Measurements from ENCODE around the gene CNTFR. TPM values are rescaled to one million over a fixed set of nuclear protein-coding genes. Genes with fewer than 3 reads are reported as not detected.

Gene CNTFR
- total and polyA plus RNA-seq, 2 of the 8 experiments (the other 6 are each of a cell fraction or from before 2014, with no cell fraction given): 1.2 to 4.2 TPM

GRCh38 chr9:34599546-34599945, 10.0 kb upstream of the CNTFR start (continued):
- no peak for TF ChIP-seq CHD7 (IDR thresholded peaks at IDR 0.05; ENCODE audit: insufficient replicate concordance, low read length)
- no peak for TF ChIP-seq KDM4A (IDR thresholded peaks at IDR 0.05; ENCODE audit: low read depth, low read length, severe bottlenecking)
- TF ChIP-seq EP300 (IDR thresholded peaks at IDR 0.05; ENCODE audit: borderline replicate concordance in 1 of 2, low read depth in 2 of 2, low read length in 2 of 2): no peak
- no peak for TF ChIP-seq GABPA (IDR thresholded peaks at IDR 0.05; ENCODE audit: borderline replicate concordance, insufficient read depth, low read length)
- TF ChIP-seq SRF (IDR thresholded peaks at IDR 0.05; ENCODE audit: low read depth, low read length): no peak

All from H1 (cell line).